ENCODE data around the gene ANKS1B.
"Not testable (repeated sequence)": the region's sequence is repeated elsewhere in the genome, so short reads cannot be mapped to it uniquely, and the experiment has no call there.

Gene ANKS1B

GRCh38 chr12:98769068-98769467 lies 1215.7 kb downstream of the ANKS1B start:
- no peak for TF ChIP-seq CTCF (IDR thresholded peaks at IDR 0.05; ENCODE audit: extremely low read depth, insufficient read depth, missing control alignments)
- in situ Hi-C loops (cut with MboI; ENCODE audit: low pct_unique_long_range_greater_than_20kb, low sequenced_read_pairs, unreplicated experiment): no loop called here
- no peak for DNase-seq (ENCODE audit: low spot score)

DNA sequence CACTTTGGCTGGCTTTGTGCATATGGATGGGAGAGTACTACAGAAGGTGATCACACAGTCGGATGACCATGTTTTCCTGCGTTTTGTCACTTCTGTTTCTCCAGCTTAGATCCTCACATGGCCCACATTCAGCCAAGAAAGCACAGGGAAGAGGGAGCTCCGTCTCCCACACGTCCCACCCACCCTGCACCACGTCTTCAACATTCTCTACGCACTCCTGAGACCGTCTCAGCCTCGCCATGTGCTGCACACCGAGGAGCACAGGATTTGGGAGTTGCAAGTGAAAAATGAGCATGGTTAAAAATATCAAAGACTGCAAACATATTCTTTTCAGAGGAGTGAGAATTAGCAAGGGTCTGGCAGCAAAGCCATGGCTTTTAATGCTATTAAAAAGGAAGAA lies 1217.5 kb downstream of the ANKS1B start:
- no peak for DNase-seq (ENCODE audit: low spot score)

DNA sequence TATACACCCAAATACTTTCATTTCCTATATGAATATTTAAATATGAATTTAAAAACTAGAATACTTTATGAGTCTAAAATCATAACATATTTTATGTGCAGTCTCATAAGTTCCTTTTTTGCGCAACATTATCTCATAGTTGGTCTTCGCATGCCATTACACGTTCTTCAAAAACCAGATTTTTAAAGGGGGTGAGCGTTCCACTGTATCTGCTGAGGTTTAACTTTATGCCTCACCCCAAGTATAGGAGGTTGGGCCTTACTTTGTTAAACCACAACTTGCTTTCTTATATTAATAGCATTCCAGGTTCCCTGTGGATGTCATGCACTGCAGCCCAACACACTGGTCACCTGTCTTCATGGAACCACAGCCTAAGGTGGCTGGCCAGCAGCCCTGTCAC lies 1221.1 kb downstream of the ANKS1B start:
- no peak for TF ChIP-seq CTCF (IDR thresholded peaks at IDR 0.05; ENCODE audit: extremely low read depth, insufficient read depth, missing control alignments)
- in situ Hi-C loops (cut with MboI; ENCODE audit: low pct_unique_long_range_greater_than_20kb, low sequenced_read_pairs, unreplicated experiment): no loop called here
- no peak for DNase-seq (ENCODE audit: low spot score)

More for the DNA sequence above, 1217.5 kb downstream of the ANKS1B start:
- in situ Hi-C loops (cut with MboI; ENCODE audit: low pct_unique_long_range_greater_than_20kb, low sequenced_read_pairs, unreplicated experiment): no loop called here
- TF ChIP-seq CTCF (IDR thresholded peaks at IDR 0.05; ENCODE audit: extremely low read depth, insufficient read depth, missing control alignments): no peak

DNA sequence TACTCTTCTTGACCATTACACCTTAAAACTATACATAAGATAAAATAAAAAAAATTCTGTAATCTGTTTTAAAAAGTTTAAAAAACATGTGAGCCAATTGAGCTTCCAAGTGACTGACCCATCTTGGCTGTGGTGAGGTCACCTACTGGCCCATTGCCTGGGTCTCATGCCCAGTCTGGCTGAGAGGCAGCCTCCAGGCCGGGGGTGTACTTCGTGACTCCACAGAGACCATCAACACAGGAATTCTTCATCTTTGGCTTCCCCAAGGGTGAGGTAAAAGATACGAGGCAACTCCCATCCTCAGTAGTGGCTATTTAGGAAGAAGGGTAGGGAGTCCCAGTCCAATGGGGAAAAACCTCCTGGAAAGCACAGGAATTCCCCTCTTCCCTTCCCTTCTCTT lies 1226.4 kb downstream of the ANKS1B start:
- TF ChIP-seq CTCF (IDR thresholded peaks at IDR 0.05; ENCODE audit: extremely low read depth, insufficient read depth, missing control alignments): no peak
- in situ Hi-C loops (cut with MboI; ENCODE audit: low pct_unique_long_range_greater_than_20kb, low sequenced_read_pairs, unreplicated experiment): no loop called here
- DNase-seq (ENCODE audit: low spot score): no peak

- no peak for TF ChIP-seq CTCF (IDR thresholded peaks at IDR 0.05; ENCODE audit: extremely low read depth, insufficient read depth, missing control alignments)
- no peak for DNase-seq (ENCODE audit: low spot score)
- in situ Hi-C loops (cut with MboI; ENCODE audit: low pct_unique_long_range_greater_than_20kb, low sequenced_read_pairs, unreplicated experiment): no loop called here
Observed at GRCh38 chr12:98757455-98757854, 1227.3 kb downstream of the ANKS1B start.

DNA sequence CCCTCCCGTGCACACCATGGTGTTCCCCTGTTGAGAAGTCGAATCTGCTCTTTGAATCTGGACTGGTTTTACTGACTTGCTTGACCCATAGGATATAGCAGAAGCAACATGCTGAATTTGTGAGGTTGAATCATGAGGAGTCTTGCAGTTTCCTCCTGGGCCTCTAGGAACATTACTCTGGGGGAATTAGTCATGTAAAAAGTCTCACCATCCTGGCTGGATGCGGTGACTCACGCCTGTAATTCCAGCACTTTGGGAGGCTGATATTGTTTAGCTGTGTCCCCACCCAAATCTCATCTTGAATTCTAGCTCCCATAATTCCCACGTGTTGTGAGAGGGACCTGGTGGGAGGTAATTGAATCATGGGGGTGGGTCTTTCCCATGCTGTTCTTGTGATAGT lies 1228.9 kb downstream of the ANKS1B start:
- in situ Hi-C loops (cut with MboI; ENCODE audit: low pct_unique_long_range_greater_than_20kb, low sequenced_read_pairs, unreplicated experiment); DNase-seq (ENCODE audit: low spot score): not testable (repeated sequence)

DNA sequence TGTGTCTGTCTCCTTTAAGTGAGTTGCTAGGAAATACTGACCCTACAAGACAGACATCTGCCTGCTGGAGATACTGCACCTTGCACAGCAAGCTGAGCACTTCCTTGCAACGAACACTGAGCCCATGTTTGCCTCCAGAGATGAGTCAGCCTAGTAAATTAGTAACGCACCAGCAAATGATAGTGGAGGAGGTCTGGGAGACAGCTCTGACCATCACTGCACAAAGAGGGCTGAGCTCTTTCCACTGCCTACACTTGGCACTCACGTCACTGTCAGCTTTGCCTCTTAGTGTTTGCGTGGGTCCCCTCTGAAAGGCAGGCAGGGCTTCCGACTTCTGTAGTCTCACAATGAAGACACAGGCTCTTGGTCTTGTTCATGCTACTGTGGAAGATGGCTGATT lies 1230.6 kb downstream of the ANKS1B start:
- TF ChIP-seq CTCF (IDR thresholded peaks at IDR 0.05; ENCODE audit: extremely low read depth, insufficient read depth, missing control alignments): no peak
- in situ Hi-C loops (cut with MboI; ENCODE audit: low pct_unique_long_range_greater_than_20kb, low sequenced_read_pairs, unreplicated experiment): no loop called here
- peak; percentile 83 for DNase-seq (ENCODE audit: low spot score)

All from GM13977 (cell line).